GM19438 (cell line): ENCODE measurements around the gene PRTFDC1.
"Not testable (repeated sequence)": the region's sequence is repeated elsewhere in the genome, so short reads cannot be mapped to it uniquely, and the experiment has no call there.

ENCODE experiments used
- ATAC-seq: cut with Tn5 transposase; IDR thresholded peaks from one replicate; pipeline ENCODE4 v1.9.1; 2021; ENCODE audit warnings: low read depth; ENCODE audit not compliant: unreplicated experiment

PRTFDC1 gene

GRCh38 chr10:24966962-24967481, 14.6 kb upstream of the PRTFDC1 start:
- ATAC-seq, result no peak

GRCh38 chr10:24965051-24965450, 12.6 kb upstream of the PRTFDC1 start:
- no peak for ATAC-seq

GRCh38 chr10:24963521-24964041, 11.2 kb upstream of the PRTFDC1 start:
- no peak for ATAC-seq

- ATAC-seq, result no peak
These were observed 10.6 kb upstream of the PRTFDC1 start for GRCh38 chr10:24962995-24963394.

GRCh38 chr10:24961582-24961981, 9.2 kb upstream of the PRTFDC1 start:
- no peak for ATAC-seq

GRCh38 chr10:24959382-24959730, 7.0 kb upstream of the PRTFDC1 start:
- ATAC-seq, result no peak

- no peak for ATAC-seq
These were observed 6.4 kb upstream of the PRTFDC1 start for GRCh38 chr10:24958721-24959381.

GRCh38 chr10:24958091-24958720, 5.8 kb upstream of the PRTFDC1 start:
- no peak for ATAC-seq

GRCh38 chr10:24957624-24958051, 5.2 kb upstream of the PRTFDC1 start:
- not testable (repeated sequence) for ATAC-seq

- ATAC-seq, result no peak
These were observed 1.3 kb upstream of the PRTFDC1 start for GRCh38 chr10:24953675-24954074.

GRCh38 chr10:24952707-24953645, 570 bp upstream of the PRTFDC1 start:
- peak; percentile 66 for ATAC-seq

GRCh38 chr10:24951201-24952142, 934 bp downstream of the PRTFDC1 start:
- peak; percentile 12 for ATAC-seq

GRCh38 chr10:24950439-24950838, 2.0 kb downstream of the PRTFDC1 start:
- no peak for ATAC-seq

- ATAC-seq, result no peak
These were observed 2.8 kb downstream of the PRTFDC1 start for GRCh38 chr10:24949616-24950015.

- peak; percentile 58 for ATAC-seq
These were observed 4.9 kb downstream of the PRTFDC1 start for GRCh38 chr10:24947304-24948097.

GRCh38 chr10:24944512-24945255, 7.7 kb downstream of the PRTFDC1 start:
- no peak for ATAC-seq

GRCh38 chr10:24938525-24938924, 13.9 kb downstream of the PRTFDC1 start:
- no peak for ATAC-seq

GRCh38 chr10:24938076-24938475, 14.3 kb downstream of the PRTFDC1 start:
- ATAC-seq, result no peak
